NCI-H1092 (cell line): ENCODE results near the gene TRABD2A.

Source experiments
- DNase-seq: peaks from one replicate; lab custom pipeline; 2025; lab: John Stamatoyannopoulos, UW

Gene TRABD2A

DNA sequence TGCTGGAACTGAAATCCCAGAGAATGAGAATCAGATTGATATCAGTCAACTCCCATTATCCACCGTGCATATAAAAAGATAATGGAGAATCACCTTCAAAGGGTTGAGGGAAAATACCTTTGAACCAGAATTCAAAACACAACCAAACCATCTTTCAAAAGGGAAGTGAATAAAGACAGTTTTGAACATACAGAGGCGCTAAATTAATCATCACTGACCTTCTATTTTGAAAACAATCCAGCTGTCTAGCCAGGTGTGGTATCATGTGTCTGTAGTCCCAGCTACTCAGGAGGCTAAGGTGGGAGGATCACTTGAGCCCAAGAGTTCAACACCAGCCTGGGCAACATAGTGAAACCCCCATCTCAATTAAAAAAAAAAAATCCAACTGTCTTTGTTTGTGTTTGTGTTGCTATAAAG lies 63.6 kb downstream of the TRABD2A start:
- DNase-seq = no peak

DNA sequence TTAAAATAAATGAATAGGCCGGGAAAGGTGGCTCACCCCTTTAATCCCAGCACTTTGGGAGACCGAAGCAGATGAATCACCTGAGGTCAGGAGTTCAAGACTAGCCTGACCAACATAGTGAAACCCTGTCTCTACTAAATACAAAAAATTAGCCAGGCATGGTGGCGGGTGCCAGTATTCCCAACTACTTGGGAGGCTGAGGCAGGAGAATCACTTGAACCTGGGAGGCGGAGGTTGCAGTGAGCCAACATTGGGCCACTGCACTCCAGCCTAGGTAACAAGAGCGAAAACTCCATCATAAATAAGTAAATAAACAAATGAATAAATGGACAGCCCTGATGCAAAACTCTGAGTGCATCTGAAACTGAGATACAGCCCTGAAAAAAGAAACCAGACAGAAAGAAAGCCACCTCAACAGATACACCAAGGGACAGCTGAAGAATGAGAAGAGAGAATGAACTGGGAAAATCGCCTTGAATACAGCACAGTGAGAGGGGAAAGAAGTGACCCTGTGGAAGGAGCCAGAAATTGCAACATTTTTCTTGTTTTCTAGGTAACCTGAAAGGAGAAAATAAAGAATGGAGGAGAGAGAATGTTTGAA lies 64.4 kb downstream of the TRABD2A start:
- no peak for DNase-seq

GRCh38 chr2:84815146-84815545 lies 65.7 kb downstream of the TRABD2A start:
- DNase-seq = no peak

DNA sequence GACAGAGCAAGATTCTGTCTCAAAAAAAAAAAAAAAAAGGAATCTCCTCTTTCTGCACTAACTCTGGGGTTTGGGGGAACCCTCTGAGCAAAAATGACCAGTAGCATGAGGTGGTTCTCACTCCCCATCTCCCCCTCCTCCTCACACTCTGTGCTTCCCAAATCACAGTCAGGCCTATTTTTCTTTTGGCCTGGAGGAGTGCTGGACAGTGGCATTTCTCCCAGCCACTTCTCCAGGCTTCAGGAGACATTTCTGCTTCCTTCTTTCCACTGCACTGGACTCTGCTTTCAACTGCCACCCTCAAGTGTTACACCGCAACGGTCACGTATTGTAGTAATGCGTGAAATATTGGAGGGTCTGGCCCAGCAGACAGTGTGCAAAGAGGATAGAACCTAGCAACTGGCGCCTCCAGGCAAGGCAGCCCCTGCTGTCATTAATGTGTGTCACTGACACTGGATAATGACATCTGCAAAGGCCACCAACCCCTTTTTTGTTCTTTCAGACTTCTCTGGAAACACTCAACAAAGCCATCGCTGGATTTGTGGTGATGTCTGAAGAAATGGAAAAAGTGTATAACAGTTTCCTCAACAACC lies 68.9 kb downstream of the TRABD2A start:
- DNase-seq = no peak

DNA sequence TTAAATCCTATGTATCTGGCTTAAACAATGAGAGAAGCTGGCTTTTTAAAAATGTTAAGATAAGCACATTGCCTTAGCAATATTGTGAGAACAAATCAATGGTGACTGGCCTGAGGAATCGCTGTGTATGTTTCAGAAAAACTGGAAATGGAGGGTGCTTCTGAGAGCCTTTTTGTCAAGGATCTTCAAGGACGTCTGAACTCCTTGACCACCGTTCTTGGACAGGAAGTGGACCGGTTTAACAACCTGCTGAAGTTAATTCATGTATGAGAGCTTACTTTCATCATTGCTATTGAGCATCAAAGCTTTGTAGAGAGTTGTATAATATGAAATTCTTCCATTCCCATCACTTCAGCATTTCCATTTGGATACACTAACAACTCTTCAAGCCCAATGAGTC lies 72.6 kb downstream of the TRABD2A start:
- DNase-seq = no peak

DNA sequence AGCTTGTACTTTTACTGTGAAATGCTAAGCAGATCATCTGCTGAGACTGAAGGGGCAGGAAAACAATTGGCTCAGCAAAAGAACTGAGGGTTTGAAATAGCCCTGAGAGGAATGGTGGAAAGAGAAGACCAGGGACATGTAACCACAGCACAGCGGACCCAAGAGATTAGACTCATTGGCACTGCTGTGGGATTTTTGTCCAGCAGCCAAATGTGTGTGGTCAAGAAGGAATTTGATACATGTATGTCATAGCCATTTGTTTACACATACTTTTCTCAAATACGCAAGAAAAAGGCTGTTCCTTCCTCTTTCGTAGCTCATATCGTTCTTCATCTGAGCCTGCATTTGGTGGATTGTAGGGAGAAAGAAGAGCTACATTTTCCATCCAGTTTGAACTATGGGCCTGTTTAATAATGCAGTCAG lies 73.8 kb downstream of the TRABD2A start:
- no peak for DNase-seq

GRCh38 chr2:84805250-84805958 lies 75.5 kb downstream of the TRABD2A start:
- DNase-seq = no peak

- DNase-seq = no peak
Measured at GRCh38 chr2:84801811-84802210, 79.1 kb downstream of the TRABD2A start.

- DNase-seq = no peak
Measured at GRCh38 chr2:84800194-84800805, 80.6 kb downstream of the TRABD2A start.

DNA sequence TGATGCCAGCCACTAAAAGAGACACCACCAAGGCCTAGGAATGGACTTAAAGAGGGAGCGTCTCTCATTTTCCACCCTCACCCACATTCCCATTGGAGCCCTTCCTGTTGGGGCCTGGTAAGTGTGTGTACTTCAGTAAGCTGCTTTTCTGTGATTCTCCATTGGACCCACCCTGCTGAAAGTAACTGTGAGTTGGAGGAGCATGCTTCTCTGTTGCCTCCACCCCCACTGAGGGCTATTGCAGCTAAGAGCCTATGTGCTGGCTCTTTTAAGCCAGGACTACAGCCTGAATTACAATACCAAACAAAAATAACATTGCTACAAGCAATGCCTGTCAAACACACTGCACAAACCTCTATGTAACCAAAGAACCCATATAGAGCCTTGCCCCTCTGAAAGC lies 81.1 kb downstream of the TRABD2A start:
- no peak for DNase-seq

DNA sequence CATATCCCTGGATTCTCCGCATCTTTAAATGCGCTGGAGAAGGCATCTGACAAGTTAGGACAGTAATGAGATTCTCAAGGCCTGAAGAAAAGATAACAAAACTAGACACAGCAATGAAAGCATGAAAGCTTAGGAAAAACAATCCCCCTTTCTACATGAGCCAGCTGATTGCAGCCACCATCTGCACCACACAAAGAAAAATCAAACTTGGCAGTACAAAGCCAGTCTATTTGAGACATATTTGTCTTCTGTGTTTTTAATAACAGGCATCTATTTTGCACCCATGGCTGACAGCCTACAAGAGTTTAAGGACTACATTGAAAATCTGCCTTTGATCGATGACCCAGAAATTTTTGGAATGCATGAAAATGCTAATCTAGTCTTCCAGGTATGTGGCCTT lies 83.6 kb downstream of the TRABD2A start:
- DNase-seq = no peak

GRCh38 chr2:84796798-84797197 lies 84.1 kb downstream of the TRABD2A start:
- no peak for DNase-seq

- DNase-seq = no peak
Measured at GRCh38 chr2:84793641-84794040, 87.2 kb downstream of the TRABD2A start.

- DNase-seq = no peak
Measured at GRCh38 chr2:84792856-84793522, 87.9 kb downstream of the TRABD2A start.

GRCh38 chr2:84788498-84788897 lies 92.4 kb downstream of the TRABD2A start:
- no peak for DNase-seq

DNA sequence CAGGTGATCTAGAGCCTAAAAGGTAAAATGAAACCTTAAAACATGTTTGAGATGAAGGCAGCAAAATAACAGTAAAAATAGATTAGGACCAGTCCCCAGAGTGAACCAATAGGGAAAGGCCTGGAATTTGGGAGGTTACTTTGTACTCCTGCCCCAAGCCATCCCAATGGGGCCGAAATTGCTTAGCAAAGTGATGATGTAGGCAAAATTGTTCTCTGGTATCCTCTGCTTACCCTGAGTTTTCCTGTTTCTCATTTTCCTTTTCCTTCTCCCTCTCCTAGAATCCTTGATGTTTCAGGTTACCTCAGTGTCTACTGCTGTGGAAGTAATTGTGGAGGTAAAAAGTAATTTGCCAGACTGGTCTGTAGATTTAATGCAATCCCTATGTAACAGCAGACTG lies 92.9 kb downstream of the TRABD2A start:
- no peak for DNase-seq

DNA sequence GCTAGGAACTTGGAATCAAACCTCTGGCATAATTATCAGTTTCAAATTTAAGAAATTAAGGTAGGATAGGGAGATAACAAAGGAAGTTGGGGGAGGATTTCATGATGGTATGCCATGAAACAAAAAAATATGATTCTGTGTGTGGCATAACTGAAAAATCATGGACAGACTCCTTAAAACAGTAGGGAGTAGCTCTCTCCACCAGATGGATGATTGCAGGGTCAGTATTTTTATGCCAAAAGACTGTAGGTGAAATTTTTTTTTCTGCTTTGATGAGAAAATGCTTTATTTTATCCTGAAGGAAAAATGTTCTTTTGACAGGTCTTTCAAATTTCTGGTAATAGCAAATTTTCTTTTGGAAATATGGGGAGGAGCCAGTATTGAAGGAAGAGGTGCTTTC lies 94.3 kb downstream of the TRABD2A start:
- no peak for DNase-seq

DNA sequence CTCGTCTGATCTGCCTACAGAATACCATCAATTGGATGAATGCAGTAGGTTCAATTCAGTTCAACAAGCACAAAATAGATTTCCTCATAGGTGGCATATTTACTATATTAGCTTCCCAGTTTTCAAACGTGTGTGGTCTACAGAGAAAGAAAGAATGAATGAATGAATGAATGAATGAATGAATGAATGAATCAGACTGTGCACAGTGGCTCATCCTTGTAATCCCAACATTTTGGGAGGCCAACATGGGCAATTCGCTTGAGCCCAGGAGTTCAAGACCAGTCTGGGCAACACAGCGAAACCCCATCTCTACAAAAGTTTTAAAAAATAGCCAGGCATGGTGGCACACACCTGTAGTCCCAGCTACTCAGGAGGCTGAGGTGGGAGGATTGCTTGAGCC lies 94.9 kb downstream of the TRABD2A start:
- no peak for DNase-seq

DNA sequence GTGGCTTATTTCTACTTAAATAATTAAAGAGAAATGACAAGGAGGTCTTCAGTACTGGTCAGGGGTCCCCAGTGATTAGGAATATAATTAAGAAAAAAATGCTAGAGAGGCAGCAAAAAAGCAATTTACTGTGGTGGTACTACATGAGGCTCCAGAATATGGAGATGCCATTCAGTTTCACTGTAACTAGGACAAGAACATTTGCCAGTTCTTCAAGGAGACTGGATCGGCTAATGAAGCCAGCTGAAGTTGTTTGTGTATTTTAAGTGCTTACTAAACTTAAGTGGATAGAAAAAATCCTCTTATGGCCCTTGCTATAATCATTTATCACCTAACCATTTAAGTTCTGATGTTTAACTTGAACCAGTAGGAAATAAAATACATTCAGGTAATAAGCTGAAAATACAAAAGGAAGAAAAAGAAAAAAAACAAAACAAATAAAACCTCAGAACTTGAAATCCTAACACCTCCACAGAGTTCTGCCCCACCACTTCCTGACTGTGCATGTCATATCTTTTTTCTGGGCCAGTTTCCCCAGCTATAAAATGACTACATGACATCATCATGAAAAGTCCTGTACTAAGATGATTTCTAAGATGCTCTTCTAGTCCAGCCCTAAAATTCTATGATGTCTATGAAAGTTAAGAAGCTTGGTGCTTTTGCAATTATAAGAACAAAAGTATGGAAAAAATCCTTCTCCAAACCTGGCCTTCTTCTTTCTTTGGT lies 98.0 kb downstream of the TRABD2A start:
- DNase-seq = no peak

GRCh38 chr2:84781942-84782716 lies 98.8 kb downstream of the TRABD2A start:
- no peak for DNase-seq

DNA sequence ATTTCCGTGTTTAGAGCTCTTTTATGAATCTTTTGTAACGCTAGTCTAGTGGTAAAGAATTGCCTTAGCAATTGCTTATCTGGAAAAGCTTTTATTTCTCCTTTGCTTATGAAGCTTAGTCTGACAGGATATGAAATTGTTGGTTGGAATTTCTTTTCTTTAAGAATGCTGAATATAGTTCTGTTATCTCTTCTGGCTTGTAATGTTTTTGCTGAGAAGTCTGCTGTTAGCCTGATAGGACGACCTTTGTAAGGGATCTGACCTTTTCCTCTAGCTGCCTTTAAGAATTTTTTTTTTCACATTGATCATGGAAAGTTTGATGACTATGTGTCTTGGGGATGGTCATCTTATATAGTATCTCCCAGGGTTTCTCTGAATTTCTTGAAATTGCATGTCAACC lies 101.1 kb downstream of the TRABD2A start:
- DNase-seq = no peak
